ENCODE results near the gene ZNF195. TPM values are rescaled to one million over a fixed set of nuclear protein-coding genes. Genes with fewer than 3 reads are reported as not detected.
A peak's percentile ranks its signal among the peaks of the same experiment; 100 is the strongest.
"Not testable (repeated sequence)": the region's sequence is repeated elsewhere in the genome, so short reads cannot be mapped to it uniquely, and the experiment has no call there.

ZNF195 gene
- total RNA-seq, 1 experiment from 2014 or later = 116 TPM

GRCh38 chr11:3394956-3395355 lies 16.0 kb upstream of the ZNF195 start:
- H3T11ph ChIP-seq (ENCODE audit: low read length); H3K9ac ChIP-seq (ENCODE audit: extremely low read depth, insufficient read length, low read length); H3K27me3 Mint-ChIP-seq (ENCODE audit: low read depth); H2BK120ac ChIP-seq (ENCODE audit: low read depth, low read length, poor library complexity, severe bottlenecking); H3K9me3 ChIP-seq (ENCODE audit: control insufficient read depth, low read depth, low read length); H3K9me3 Mint-ChIP-seq; H4K8ac ChIP-seq (replicated peaks; ENCODE audit: insufficient read length, low read depth, low read length); H3K4me2 ChIP-seq (ENCODE audit: insufficient read depth, insufficient read length, low read length); H3K4ac ChIP-seq (ENCODE audit: low read depth, low read length); H3K23me2 ChIP-seq (ENCODE audit: insufficient read length, low read depth, low read length, poor library complexity, severe bottlenecking); H3K27ac ChIP-seq (ENCODE audit: insufficient read length, low read depth, low read length); H3K27me3 ChIP-seq (ENCODE audit: insufficient read depth, low read length); H2AK5ac ChIP-seq (ENCODE audit: insufficient read length, low read length); H3K27ac Mint-ChIP-seq; H3K79me2 ChIP-seq (ENCODE audit: insufficient read depth, low read length); H3K4me3 Mint-ChIP-seq; H3K4me1 Mint-ChIP-seq; H2AFZ ChIP-seq (ENCODE audit: low read length); H3K23ac ChIP-seq (ENCODE audit: insufficient read length, low read depth, low read length); H3K56ac ChIP-seq (ENCODE audit: insufficient read length, low read depth, low read length); H3K18ac ChIP-seq (ENCODE audit: insufficient read length, low read depth, low read length); H3K79me1 ChIP-seq (ENCODE audit: insufficient read depth, low read depth, low read length, poor library complexity, severe bottlenecking); H4K5ac ChIP-seq (ENCODE audit: insufficient read length, low read depth, low read length); H2BK5ac ChIP-seq (ENCODE audit: insufficient read length, low read length); H2BK12ac ChIP-seq (ENCODE audit: insufficient read length, low read depth, low read length); H3K14ac ChIP-seq (ENCODE audit: insufficient read depth, low read length); H2BK20ac ChIP-seq (ENCODE audit: low read depth, low read length, poor library complexity, severe bottlenecking); DNase-seq; H4K91ac ChIP-seq (ENCODE audit: insufficient read length, low read depth, low read length); H3K4me1 ChIP-seq (ENCODE audit: insufficient read depth, low read length); H2BK15ac ChIP-seq (ENCODE audit: low read depth, low read length); H4K20me1 ChIP-seq (ENCODE audit: control insufficient read depth, insufficient read depth, insufficient read length): not testable (repeated sequence)
- no CpG with 5 or more reads among the region's 10 CpGs for WGBS (ENCODE audit: extremely low coverage, insufficient read length, low lambda C conversion rate)
- H3K36me3 Mint-ChIP-seq (ENCODE audit: insufficient read depth in 1 of 3, low read depth in 3 of 3) = peaks cover 69 to 94% (median 86%) of the 10 kb centered on the region in 3 experiments

GRCh38 chr11:3393450-3393849 lies 14.5 kb upstream of the ZNF195 start:
- not testable (repeated sequence) for H3K79me1 ChIP-seq (ENCODE audit: insufficient read depth, low read depth, low read length, poor library complexity, severe bottlenecking); H2BK120ac ChIP-seq (ENCODE audit: low read depth, low read length, poor library complexity, severe bottlenecking); H3K18ac ChIP-seq (ENCODE audit: insufficient read length, low read depth, low read length); H3K4me3 Mint-ChIP-seq; H4K20me1 ChIP-seq (ENCODE audit: control insufficient read depth, insufficient read depth, insufficient read length); H3K56ac ChIP-seq (ENCODE audit: insufficient read length, low read depth, low read length); H2BK5ac ChIP-seq (ENCODE audit: insufficient read length, low read length); H3K27me3 ChIP-seq (ENCODE audit: insufficient read depth, low read length); H3K4me2 ChIP-seq (ENCODE audit: insufficient read depth, insufficient read length, low read length); H3T11ph ChIP-seq (ENCODE audit: low read length); H4K8ac ChIP-seq (replicated peaks; ENCODE audit: insufficient read length, low read depth, low read length); H2BK15ac ChIP-seq (ENCODE audit: low read depth, low read length); H2AK5ac ChIP-seq (ENCODE audit: insufficient read length, low read length); H3K4ac ChIP-seq (ENCODE audit: low read depth, low read length); H3K9me3 Mint-ChIP-seq; H2BK20ac ChIP-seq (ENCODE audit: low read depth, low read length, poor library complexity, severe bottlenecking); H3K4me1 Mint-ChIP-seq; H3K23ac ChIP-seq (ENCODE audit: insufficient read length, low read depth, low read length); H3K14ac ChIP-seq (ENCODE audit: insufficient read depth, low read length); H3K9me3 ChIP-seq (ENCODE audit: control insufficient read depth, low read depth, low read length); H3K4me1 ChIP-seq (ENCODE audit: insufficient read depth, low read length); H4K91ac ChIP-seq (ENCODE audit: insufficient read length, low read depth, low read length); H4K5ac ChIP-seq (ENCODE audit: insufficient read length, low read depth, low read length); H2AFZ ChIP-seq (ENCODE audit: low read length); H3K23me2 ChIP-seq (ENCODE audit: insufficient read length, low read depth, low read length, poor library complexity, severe bottlenecking); H2BK12ac ChIP-seq (ENCODE audit: insufficient read length, low read depth, low read length); H3K27ac ChIP-seq (ENCODE audit: insufficient read length, low read depth, low read length); H3K9ac ChIP-seq (ENCODE audit: extremely low read depth, insufficient read length, low read length); H3K27me3 Mint-ChIP-seq (ENCODE audit: low read depth); H3K79me2 ChIP-seq (ENCODE audit: insufficient read depth, low read length); DNase-seq
- WGBS (ENCODE audit: extremely low coverage, insufficient read length, low lambda C conversion rate) = no CpG with 5 or more reads among the region's 13 CpGs
- peaks cover 62 to 82% (median 75%) of the 10 kb centered on the region in 3 experiments for H3K36me3 Mint-ChIP-seq (ENCODE audit: insufficient read depth in 1 of 3, low read depth in 3 of 3)
- H3K27ac Mint-ChIP-seq = peak overlapping the region in 2 of 3 experiments; percentile 28 to 65; a peak in 3 of 7 replicates

All from H9 (cell line).